HG02981 (cell line): ENCODE measurements around the gene IL12B.
"Not testable (repeated sequence)": the region's sequence is repeated elsewhere in the genome, so short reads cannot be mapped to it uniquely, and the experiment has no call there.

Experiments used
- ATAC-seq: cut with Tn5 transposase; IDR thresholded peaks from one replicate; pipeline ENCODE4 v1.9.1; 2021; ENCODE audit warnings: mild to moderate bottlenecking, moderate library complexity; ENCODE audit not compliant: unreplicated experiment

Gene IL12B

GRCh38 chr5:159333545-159333925, 3.2 kb upstream of the IL12B start:
- no peak for ATAC-seq

GRCh38 chr5:159332800-159333544, 2.7 kb upstream of the IL12B start:
- ATAC-seq, result no peak

GRCh38 chr5:159331093-159331973, 1.0 kb upstream of the IL12B start:
- peak; percentile 55 for ATAC-seq

DNA sequence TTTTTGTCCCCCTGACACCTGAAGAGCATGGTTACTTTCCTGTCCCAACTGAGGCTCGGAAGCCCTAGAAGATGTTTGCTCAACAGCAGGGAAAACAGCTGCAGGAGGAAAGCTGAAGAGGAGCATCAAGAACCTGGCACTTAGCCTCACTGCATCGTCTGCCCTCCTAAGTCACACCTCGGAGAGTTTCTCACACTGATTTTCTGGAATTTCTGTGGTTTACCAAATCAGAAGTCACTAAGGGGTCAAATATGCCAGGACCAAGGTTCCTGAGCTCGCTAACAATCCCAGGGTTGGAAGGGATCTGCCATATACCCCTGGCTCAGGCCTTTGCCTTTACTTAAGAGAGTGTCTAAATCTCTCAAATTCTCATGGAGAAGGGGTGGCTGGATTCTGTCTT, 5.3 kb downstream of the IL12B start:
- no peak for ATAC-seq

- no peak for ATAC-seq
Measured at GRCh38 chr5:159324102-159324755, 6.1 kb downstream of the IL12B start.

- ATAC-seq, result no peak
Measured at GRCh38 chr5:159322180-159322579, 8.1 kb downstream of the IL12B start.

DNA sequence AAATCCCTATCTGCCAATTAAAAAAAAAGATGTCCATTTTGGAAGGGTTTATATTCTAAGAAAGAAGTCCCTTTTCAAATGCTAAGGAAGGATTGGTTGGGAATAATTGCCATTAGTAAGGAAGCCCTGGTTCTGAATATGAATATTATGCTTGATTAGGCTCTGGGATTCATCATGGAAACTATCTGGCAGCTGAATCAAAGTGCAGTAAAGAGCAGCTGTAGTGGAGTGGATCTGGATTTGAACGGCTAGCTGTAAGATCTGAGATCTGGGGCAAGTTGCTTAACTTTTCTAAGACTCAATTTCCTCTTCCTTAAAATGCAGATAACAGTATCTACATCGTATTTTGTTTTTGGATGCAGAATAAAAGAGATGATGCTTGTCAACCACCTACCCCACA, 10.5 kb downstream of the IL12B start:
- no peak for ATAC-seq

DNA sequence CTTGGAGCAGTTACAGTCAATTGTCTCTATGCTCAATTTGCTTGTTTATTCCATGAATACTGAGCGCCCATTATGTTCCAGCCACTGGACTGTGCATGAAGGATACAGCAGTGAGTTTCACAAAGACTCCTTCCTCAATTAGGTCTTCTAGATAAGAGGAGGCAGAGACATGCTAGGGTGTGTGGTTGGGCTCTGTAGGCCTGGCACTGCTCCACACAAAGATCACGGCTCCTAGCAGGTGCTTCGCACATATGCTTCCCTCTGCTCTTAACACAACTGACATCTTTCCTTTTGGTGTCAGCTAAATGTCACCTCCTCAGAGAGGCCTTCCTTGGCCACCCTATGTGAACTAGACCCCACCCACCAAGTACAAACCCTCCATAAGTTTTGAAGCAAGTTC, 10.9 kb downstream of the IL12B start:
- ATAC-seq, result no peak

DNA sequence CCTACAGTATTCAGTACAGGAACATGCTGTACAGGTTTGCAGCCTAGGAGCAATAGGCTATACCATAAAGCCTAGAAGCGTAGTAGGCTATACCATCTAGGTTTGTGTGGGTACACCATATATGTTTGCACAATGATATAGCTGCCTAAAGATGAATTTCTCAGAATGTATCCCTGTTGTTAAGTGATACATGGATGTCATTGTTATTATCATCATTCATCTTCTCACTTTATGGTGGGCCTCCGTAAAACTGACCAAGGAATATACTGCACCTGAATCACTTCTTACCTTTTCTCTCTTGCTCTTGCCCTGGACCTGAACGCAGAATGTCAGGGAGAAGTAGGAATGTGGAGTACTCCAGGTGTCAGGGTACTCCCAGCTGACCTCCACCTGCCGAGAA, 11.8 kb downstream of the IL12B start:
- no peak for ATAC-seq

- ATAC-seq, result no peak
Measured at GRCh38 chr5:159317849-159318248, 12.4 kb downstream of the IL12B start.

GRCh38 chr5:159316519-159317383, 13.5 kb downstream of the IL12B start:
- ATAC-seq, result peak; percentile 78

DNA sequence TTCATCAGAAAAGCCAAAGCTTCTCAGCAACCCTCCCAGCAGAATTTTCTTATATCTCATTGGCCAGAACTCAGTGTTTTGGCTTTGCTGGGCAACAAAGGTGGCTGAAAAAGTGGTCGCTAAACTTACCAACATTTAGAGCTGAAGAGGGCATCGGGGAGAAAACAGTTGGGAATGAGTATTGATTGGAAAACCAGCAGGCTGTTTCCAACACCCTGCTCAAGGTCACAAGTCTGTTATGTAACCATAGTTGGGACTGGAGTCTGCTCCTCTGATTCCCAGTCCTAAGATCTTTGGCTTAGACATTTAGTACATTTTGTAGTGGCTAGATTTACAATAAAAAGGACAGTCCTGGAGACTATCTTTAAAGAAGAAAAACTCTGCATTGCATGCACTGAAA, 17.1 kb downstream of the IL12B start:
- no peak for ATAC-seq

DNA sequence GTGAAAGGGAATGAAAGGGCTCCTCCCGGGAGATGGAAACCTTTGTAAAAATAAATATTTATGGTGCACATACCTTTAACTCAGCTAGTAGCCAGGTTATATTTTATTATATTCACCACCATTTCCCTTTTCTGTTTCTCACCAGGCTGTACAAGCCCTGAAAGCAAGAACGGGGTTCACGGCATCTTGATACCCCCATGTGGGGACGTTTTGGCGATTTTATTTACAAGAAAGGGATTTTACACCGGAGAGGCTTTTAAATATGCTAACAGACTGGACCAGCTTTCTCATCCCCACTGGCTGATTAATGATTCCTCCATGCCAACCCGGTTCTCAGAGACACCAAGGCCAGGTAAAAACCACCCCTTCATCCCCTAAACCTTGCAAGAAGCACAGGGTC, 19.2 kb downstream of the IL12B start:
- no peak for ATAC-seq

GRCh38 chr5:159310511-159310910, 19.8 kb downstream of the IL12B start:
- peak; percentile 44 for ATAC-seq

- no peak for ATAC-seq
Measured at GRCh38 chr5:159309689-159310433, 20.4 kb downstream of the IL12B start.

- no peak for ATAC-seq
Measured at GRCh38 chr5:159304961-159305595, 25.2 kb downstream of the IL12B start.

GRCh38 chr5:159303286-159303685, 27.0 kb downstream of the IL12B start:
- ATAC-seq, result no peak

DNA sequence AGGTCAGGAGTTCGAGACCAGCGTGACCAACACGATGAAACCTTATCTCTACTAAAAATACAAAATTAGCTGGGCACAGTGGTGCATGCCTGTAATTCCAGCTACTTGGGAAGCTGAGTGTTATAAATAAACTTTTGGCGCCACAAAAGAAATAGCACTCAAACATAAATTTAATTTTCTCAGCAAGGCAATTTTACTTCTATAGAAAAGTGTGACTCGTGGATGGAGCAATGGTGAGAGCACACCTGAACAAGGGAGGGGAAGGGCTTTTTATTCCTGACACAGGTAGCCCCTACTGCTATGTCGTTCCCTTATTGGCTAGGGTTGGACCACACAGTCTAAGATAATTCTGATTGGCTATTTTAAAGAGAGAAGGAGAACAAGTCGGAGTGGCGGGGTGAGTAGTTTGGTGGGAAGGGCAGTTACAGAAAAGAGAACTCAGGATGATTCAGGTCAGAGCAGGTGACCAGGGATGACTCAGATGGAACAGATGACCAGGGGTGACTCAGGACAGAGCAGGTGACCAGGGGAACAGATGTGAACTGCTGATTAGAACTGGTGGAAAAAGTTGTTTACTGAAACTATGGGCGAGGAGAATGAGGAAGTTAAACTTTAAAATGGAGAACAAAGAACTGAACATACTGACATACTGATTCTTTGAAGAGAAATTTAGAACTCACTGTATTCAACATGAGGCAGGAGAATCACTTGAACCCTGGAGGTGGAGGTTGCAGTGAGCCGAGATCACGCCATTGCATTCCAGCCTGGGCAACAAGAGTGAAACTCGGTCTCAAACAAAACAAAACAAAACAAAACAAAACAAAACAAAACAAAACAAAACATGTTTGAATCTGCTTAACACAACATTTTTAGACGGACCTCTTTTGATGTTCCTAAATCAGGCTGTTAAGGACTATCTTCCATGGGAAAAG, 28.1 kb downstream of the IL12B start:
- ATAC-seq, result not testable (repeated sequence)
